NCI-H2196 treated with DMSO at 0.1 percent for 48 hours (cell line): ENCODE results near the gene ADORA1.

Experiments used
- DNase-seq: peaks from one replicate; lab custom pipeline; 2025; ENCODE audit not compliant: unreplicated experiment; lab: John Stamatoyannopoulos, UW

The ADORA1 gene

GRCh38 chr1:203140743-203141520 is 13.4 kb downstream of the ADORA1 start:
- no peak for DNase-seq

DNA sequence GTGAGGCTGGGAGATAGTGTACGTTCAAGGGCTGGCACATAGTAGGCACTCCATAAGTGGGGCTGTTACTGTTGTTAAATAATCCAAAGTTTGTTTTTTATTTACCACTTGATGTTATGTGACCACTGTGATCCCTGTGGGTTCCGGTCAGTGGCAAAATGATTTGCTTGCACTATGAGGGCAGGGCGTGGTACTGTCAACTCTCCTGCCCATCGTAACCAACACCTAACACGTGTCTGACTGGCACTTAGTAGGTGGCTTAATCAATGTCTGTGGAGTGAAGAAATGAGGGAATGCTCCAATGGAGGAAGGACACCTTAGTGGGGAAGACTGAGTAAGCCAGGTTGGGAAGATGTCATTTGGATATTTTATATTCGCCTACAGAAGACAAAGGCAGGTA is 14.6 kb downstream of the ADORA1 start:
- no peak for DNase-seq

DNA sequence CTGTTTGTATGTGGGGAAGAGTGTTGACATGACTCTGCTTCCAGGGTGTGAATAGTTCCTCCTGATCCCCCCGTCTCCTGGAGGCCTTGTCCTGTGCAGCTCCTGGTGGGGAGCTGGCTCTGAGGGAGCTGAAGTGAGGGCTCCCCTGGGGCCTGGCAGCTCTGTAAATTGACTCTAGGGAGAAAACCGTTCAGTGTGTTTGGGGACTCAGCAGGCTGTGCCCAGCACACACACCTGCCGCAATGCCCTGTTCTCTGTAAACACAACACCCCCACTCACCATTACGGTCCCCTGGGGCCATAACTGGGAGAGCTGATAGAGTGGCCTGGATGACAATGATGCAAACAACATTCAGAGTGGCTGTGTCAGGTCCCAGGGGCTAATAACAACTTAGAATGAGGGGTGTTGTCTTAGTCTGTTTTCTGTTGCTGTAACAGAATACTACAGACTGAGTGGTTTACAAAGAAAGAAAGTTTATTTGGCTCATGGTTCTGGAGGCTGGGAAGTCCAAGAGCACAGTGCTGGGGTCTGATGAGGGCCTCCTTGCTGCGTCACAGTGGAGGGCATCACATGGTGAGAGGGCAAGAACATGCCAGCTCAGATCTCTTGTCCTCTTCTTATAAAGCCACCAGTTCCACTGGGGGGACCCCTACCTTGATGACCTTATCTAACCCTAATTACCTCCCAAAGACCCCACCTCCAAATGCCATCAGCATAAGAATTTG is 15.3 kb downstream of the ADORA1 start:
- no peak for DNase-seq

DNA sequence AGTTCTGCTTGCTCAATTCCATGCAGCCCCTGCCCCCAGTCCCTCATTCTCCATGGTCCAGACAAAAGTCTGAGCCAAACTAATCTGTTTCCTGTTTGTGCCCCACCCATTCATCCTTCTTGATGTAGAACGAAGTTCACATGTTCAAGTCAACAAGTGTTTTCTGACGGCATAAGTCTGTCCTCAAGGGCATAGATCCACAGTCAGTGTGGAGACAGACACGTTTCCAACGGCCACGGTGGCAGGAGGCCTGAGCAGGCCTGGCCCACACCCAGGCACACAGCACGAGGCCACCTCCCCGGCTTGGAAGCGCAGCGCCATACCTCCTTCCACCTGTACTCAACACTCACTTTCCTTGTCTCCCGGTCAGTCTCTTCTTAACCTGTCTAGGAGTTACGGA is 16.1 kb downstream of the ADORA1 start:
- no peak for DNase-seq

DNA sequence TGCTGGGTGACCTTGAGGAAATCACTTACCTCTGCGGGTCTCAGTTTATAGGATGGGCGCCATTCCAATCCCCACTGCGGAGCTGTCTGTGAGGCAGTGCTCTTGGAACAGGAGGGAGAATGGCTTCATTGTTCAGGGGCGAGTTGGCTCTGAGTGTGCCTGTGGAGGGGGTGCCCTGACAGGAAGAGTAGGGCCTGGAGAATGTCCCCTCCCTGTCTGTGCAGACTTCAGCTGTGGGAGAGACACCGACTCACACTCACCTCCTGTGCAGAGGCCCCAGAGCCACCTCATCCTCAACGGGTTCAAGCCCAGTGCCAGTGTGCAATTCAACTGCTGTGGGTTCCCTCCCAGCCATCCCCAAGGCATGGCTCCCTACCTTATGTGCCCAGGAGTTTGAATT is 17.1 kb downstream of the ADORA1 start:
- DNase-seq: no peak

DNA sequence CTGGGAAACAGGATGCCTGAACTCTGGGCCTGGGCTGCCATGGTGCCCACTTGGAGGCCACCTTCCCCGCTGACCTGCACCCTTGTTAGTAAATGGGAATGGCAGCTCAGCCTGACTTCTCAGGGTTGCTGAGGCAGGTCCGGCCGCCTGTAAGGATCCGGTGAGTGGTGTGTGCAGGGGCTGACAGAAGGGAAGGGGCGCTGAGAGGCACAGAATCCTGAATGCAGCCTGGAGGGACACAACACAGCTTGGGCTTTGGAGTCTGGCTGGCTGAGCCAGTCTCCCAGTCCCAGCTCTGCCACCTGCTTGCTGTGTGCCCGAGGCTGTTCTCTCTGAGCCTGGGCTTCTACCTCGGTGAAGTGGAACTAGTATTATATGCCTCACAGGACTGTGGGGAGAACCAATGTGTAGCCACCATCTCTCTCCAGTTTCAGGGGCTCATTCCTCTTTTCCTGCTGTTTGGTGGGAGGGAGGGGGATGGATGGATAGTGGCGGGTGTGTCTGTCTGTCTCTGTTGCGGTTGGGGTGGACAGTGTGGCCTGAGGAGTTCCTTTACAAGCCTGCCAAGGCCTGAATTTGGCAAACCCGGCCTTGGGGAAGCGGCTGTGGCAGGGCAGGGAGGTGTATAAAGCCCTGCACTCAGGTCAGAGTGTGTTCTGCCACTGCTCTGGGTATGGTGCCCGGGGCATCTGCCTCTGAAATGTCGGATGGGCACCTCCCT is 18.0 kb downstream of the ADORA1 start:
- no peak for DNase-seq

DNA sequence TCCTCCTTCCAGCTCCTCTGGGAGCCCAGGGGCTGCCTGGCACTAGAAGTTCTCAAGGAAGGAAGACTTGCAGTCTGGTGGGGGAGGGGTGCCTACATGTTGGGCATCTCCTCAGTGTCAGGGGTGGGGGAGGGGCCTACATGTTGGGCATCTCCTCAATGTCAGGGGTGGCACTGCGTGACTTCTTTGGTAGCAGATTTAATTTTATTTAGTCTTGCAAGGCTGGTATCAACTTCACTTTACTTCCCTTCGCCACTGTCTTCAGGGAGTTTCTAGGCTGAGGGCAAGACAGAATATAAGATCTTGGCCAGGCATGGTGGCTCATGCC is 18.5 kb downstream of the ADORA1 start:
- no peak for DNase-seq

- DNase-seq: no peak
Measured at GRCh38 chr1:203146537-203146936, 19.0 kb downstream of the ADORA1 start.

- no peak for DNase-seq
Measured at GRCh38 chr1:203147376-203147775, 19.9 kb downstream of the ADORA1 start.

DNA sequence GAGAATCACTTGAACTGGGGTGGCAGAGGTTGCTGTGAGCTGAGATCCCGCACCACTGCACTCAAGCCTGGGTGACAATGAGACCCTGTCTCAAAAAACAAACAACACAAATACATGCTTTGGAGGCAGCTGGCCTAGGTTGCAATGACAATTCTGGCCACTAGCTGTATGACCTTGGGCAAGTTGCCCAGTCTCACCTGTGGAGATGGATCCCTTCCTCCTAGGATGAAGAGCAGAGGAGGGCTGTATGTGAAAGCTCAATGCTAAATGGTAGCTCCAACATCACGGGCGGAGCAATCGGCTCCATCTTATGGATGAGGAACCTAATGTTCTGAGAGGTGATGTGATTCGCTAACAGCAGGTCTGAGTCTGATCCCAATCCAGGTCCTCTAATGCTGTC is 20.6 kb downstream of the ADORA1 start:
- DNase-seq: peak; percentile 12

DNA sequence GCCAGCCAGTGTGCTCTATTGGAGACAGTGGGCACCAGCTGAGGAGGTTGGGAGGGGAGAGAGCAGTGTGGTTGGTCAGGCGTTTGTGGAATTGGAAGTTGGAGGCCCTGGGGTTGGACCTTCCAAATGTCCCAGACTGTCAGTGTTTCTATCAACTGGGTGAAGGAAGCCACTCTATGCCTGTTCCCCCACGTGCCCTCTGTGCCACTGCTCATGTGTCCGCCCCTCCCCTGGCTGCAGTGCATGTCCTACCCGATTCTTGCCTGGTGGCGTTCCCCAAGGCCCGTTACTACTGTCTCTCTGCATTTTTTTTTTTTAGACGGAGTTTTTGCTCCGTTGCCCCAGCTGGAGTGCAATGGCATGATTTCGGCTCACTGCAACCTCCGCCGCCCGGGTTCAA is 21.1 kb downstream of the ADORA1 start:
- no peak for DNase-seq

- no peak for DNase-seq
Measured at GRCh38 chr1:203149188-203149840, 21.8 kb downstream of the ADORA1 start.

GRCh38 chr1:203150511-203151297 is 23.2 kb downstream of the ADORA1 start:
- no peak for DNase-seq

- DNase-seq: no peak
Measured at GRCh38 chr1:203151362-203152157, 24.0 kb downstream of the ADORA1 start.

GRCh38 chr1:203152158-203153034 is 24.9 kb downstream of the ADORA1 start:
- DNase-seq: no peak

DNA sequence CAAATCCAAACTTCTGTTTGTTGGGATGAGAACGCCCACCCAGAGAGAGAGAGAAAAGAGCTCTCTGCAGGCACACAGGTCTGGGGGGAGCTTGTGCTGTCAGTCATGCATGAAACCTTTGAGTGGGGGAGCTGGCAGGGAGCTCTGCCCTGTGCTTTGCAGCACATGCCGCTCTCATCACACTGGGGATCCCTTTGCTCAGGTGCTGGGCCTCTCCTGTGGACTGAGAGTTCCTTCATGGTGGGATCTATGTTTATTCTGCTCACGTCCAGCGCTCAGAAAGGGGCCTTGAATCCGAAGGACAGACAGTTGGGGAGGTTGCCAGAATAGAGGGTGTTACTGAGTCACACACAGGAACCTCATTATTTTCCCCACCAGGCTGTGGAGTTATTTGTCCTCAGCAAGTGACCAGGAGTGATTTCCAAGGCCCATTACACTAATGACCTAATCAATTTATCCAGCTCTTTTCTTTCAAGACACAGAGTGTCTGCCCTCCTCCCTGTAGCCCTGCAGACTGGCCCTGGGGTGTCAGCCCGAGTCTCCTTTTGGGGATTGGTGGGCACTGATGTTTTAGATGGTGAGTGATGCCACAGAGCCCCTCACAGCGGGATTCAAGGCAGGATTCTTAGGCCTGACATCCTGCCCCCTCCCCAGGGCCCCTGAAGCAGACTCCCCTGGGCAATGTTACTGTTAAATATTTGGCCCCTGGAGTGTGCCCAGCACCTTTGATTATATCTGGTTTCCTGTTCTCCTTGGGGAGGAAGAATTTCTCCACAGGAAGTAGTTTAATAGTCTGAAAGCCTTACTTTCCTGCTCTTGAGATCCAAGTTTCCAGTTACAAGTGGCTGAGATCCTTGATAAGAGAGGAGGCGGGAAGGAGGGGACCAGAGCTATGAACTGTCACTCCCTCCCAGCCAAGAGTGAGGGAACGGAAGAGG is 25.8 kb downstream of the ADORA1 start:
- DNase-seq: no peak

- no peak for DNase-seq
Measured at GRCh38 chr1:203153989-203154821, 26.7 kb downstream of the ADORA1 start.
